Mammary epithelial cell (primary cell): ENCODE results near the gene CCDC88C.

Source experiments
- EZH2 ChIP-seq: IDR thresholded peaks from 2 replicates; pipeline ENCODE4 v1.6.1; 2012; ENCODE audit warnings: low read length, inconsistent platforms, borderline replicate concordance
- TF ChIP-seq, protein P1 (sequence below), 2 donors: IDR thresholded peaks in 1 of 2; conservative IDR thresholded peaks in 1 of 2; 2 replicates each; pipeline ENCODE4 v1.5.1; 2011 to 2012; ENCODE audit warnings: inconsistent platforms in 2 of 2, low read length in 2 of 2, mild to moderate bottlenecking in 2 of 2, control low read depth in 1 of 2, low read depth in 1 of 2; ENCODE audit not compliant: insufficient read depth in 1 of 2; ENCODE audit errors: extremely low read depth in 1 of 2

- TF ChIP-seq, protein P1, sequence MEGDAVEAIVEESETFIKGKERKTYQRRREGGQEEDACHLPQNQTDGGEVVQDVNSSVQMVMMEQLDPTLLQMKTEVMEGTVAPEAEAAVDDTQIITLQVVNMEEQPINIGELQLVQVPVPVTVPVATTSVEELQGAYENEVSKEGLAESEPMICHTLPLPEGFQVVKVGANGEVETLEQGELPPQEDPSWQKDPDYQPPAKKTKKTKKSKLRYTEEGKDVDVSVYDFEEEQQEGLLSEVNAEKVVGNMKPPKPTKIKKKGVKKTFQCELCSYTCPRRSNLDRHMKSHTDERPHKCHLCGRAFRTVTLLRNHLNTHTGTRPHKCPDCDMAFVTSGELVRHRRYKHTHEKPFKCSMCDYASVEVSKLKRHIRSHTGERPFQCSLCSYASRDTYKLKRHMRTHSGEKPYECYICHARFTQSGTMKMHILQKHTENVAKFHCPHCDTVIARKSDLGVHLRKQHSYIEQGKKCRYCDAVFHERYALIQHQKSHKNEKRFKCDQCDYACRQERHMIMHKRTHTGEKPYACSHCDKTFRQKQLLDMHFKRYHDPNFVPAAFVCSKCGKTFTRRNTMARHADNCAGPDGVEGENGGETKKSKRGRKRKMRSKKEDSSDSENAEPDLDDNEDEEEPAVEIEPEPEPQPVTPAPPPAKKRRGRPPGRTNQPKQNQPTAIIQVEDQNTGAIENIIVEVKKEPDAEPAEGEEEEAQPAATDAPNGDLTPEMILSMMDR (conservative IDR thresholded peaks at IDR 0.05 in 1 of 2, IDR thresholded peaks at IDR 0.05 in 1 of 2; ENCODE audit: extremely low read depth in 1 of 2, insufficient read depth in 1 of 2, low read depth in 1 of 2, low read length in 2 of 2), result no peak
- TF ChIP-seq EZH2, result no peak
Observed at GRCh38 chr14:91376547-91377477, 40.8 kb downstream of the CCDC88C start.
